ENCODE results near the gene HDAC9.
A peak's percentile ranks its signal among the peaks of the same experiment; 100 is the strongest.

Gene HDAC9

GRCh38 chr7:18495412-18496340 lies at the start of gene HDAC9:
Gene HDAC9 (plus strand): TSS chr7:18495749. CDS start chr7:18496303, 554 bp downstream.
- no peak for DNase-seq (ENCODE audit: low read depth)

GRCh38 chr7:18445916-18446520 lies 49.5 kb upstream of the HDAC9 start:
- DNase-seq (ENCODE audit: low read depth): no peak

- DNase-seq (ENCODE audit: low read depth): no peak
These were observed 45.5 kb upstream of the HDAC9 start for GRCh38 chr7:18450019-18450418.

GRCh38 chr7:18455606-18456005 lies 39.9 kb upstream of the HDAC9 start:
- no peak for DNase-seq (ENCODE audit: low read depth)

GRCh38 chr7:18457832-18458231 lies 37.7 kb upstream of the HDAC9 start:
- no peak for DNase-seq (ENCODE audit: low read depth)

- peak; percentile 37 for DNase-seq (ENCODE audit: low read depth)
These were observed 36.7 kb upstream of the HDAC9 start for GRCh38 chr7:18458830-18459229.

GRCh38 chr7:18459484-18460245 lies 35.9 kb upstream of the HDAC9 start:
- no peak for DNase-seq (ENCODE audit: low read depth)

GRCh38 chr7:18461785-18462467 lies 33.6 kb upstream of the HDAC9 start:
- DNase-seq (ENCODE audit: low read depth): no peak

GRCh38 chr7:18464830-18465229 lies 30.7 kb upstream of the HDAC9 start:
- no peak for DNase-seq (ENCODE audit: low read depth)

GRCh38 chr7:18467011-18467410 lies 28.5 kb upstream of the HDAC9 start:
- no peak for DNase-seq (ENCODE audit: low read depth)

GRCh38 chr7:18468795-18469194 lies 26.8 kb upstream of the HDAC9 start:
- no peak for DNase-seq (ENCODE audit: low read depth)

GRCh38 chr7:18469316-18469715 lies 26.2 kb upstream of the HDAC9 start:
- no peak for DNase-seq (ENCODE audit: low read depth)

- no peak for DNase-seq (ENCODE audit: low read depth)
These were observed 23.9 kb upstream of the HDAC9 start for GRCh38 chr7:18471476-18472160.

- no peak for DNase-seq (ENCODE audit: low read depth)
These were observed 23.4 kb upstream of the HDAC9 start for GRCh38 chr7:18472161-18472483.

- DNase-seq (ENCODE audit: low read depth): no peak
These were observed 22.4 kb upstream of the HDAC9 start for GRCh38 chr7:18473119-18473518.

- no peak for DNase-seq (ENCODE audit: low read depth)
These were observed 20.6 kb upstream of the HDAC9 start for GRCh38 chr7:18474944-18475343.

- DNase-seq (ENCODE audit: low read depth): no peak
These were observed 20.1 kb upstream of the HDAC9 start for GRCh38 chr7:18475488-18475887.

GRCh38 chr7:18481776-18482175 lies 13.8 kb upstream of the HDAC9 start:
- no peak for DNase-seq (ENCODE audit: low read depth)

GRCh38 chr7:18488049-18488448 lies 7.5 kb upstream of the HDAC9 start:
- no peak for DNase-seq (ENCODE audit: low read depth)

- no peak for DNase-seq (ENCODE audit: low read depth)
These were observed 5.9 kb upstream of the HDAC9 start for GRCh38 chr7:18489624-18490023.

GRCh38 chr7:18491871-18492270 lies 3.7 kb upstream of the HDAC9 start:
- DNase-seq (ENCODE audit: low read depth): no peak

- no peak for DNase-seq (ENCODE audit: low read depth)
These were observed 1.1 kb upstream of the HDAC9 start for GRCh38 chr7:18494406-18494805.

Measured in GM04503 (cell line).